SK-N-MC (cell line): Measurements from ENCODE around the gene RNF38.

ENCODE experiments used
- EZH2 ChIP-seq: fragments of 200-600 bp; sonication (generic); IDR thresholded peaks from one replicate; pipeline ENCODE4 v1.6.1; 2017; ENCODE audit warnings: antibody characterized with exemption
- FOXP2 ChIP-seq: optimal IDR thresholded peaks from 2 replicates; pipeline ENCODE3; 2011; ENCODE audit warnings: mild to moderate bottlenecking, moderate library complexity; ENCODE audit not compliant: insufficient read depth; ENCODE audit errors: extremely low read length, control extremely low read depth
- POLR2AphosphoS5 ChIP-seq: IDR thresholded peaks from 2 replicates; pipeline ENCODE4 v1.6.1; 2012; ENCODE audit warnings: mild to moderate bottlenecking, low read depth, low read length, borderline replicate concordance

DNA sequence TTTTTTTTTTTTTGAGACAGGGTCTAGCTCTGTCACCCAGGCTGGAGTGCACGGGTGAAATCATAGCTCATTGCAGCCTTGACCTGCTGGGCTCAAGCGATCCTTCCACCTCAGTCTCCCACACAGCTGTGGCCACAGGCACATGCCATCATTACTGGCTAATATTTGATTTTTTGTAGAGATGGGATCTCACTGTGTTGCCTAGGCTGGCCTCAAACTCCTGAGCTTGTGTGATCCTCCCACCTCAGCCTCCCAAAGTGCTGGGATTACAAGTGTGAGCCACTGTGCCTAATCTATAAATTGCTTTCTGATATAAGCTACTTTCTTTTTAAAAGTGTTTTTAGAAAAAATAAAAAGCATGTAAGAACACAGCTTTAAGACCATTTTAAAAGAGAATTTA is 85.3 kb downstream of the RNF38 start:
- TF ChIP-seq EZH2 (no peak), POLR2AphosphoS5 (no peak), FOXP2 (no peak)
